HL-60 (cell line): Measurements from ENCODE around the gene STARD10.

Experiments
- GABPA ChIP-seq: IDR thresholded peaks from 2 replicates; pipeline ENCODE4 v1.6.1; 2012; ENCODE audit warnings: low read depth
- POLR2AphosphoS5 ChIP-seq: IDR thresholded peaks from 2 replicates; pipeline ENCODE4 v1.6.1; 2012; ENCODE audit warnings: low read depth
- REST ChIP-seq: IDR thresholded peaks from 2 replicates; pipeline ENCODE4 v1.6.1; 2012; ENCODE audit warnings: low read depth; ENCODE audit not compliant: insufficient replicate concordance
- TF ChIP-seq, protein P1 (sequence below): IDR thresholded peaks from one replicate; pipeline ENCODE4 v1.5.1; 2011; ENCODE audit warnings: low read length, control low read depth, inconsistent platforms; ENCODE audit not compliant: insufficient read depth

DNA sequence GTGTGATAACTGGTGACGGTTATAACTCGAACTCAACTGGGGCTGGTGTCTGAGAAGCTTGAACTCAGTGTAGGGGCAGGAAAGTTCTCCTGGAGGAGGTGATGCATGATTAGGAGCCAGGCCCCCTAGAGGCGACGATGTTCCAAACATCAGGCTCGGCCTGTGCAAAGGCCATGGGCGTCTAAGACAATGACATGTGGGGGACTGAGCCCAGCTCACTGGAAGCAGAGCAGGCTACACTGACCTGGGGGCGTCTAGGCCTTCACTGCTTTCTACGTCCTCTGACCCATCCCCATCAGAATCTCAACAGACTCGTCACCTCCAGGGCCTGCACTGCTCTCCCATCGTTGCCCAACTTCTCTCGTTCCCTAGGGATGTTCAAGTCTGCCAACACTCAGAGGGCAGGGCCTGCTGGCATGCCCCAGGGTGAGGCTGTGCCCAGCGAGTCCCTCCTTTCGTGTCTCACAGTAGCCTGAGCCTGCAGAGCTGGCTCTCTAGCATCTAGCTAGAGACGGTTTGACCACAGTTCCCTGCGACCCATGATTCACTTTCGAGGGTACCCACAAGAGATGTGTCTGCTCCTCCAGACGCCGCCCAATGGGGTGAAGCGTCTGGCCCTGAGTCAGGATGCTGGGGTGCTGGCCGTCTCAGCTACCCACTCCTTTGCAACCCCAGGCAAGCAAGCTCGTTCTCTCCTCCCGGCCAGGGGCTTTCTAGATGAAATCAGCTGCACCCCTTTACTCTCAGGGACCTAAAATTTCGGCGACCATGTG lies 19.3 kb upstream of the STARD10 start:
- TF ChIP-seq POLR2AphosphoS5 = no peak; the same call in 1 of the 2 replicates
- TF ChIP-seq, protein P1, sequence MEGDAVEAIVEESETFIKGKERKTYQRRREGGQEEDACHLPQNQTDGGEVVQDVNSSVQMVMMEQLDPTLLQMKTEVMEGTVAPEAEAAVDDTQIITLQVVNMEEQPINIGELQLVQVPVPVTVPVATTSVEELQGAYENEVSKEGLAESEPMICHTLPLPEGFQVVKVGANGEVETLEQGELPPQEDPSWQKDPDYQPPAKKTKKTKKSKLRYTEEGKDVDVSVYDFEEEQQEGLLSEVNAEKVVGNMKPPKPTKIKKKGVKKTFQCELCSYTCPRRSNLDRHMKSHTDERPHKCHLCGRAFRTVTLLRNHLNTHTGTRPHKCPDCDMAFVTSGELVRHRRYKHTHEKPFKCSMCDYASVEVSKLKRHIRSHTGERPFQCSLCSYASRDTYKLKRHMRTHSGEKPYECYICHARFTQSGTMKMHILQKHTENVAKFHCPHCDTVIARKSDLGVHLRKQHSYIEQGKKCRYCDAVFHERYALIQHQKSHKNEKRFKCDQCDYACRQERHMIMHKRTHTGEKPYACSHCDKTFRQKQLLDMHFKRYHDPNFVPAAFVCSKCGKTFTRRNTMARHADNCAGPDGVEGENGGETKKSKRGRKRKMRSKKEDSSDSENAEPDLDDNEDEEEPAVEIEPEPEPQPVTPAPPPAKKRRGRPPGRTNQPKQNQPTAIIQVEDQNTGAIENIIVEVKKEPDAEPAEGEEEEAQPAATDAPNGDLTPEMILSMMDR = peak; percentile 53
- TF ChIP-seq REST = no peak
- no peak for TF ChIP-seq GABPA
